Endothelial cell of umbilical vein (primary cell): ENCODE data around the gene CEACAM6. TPM values are rescaled to one million over a fixed set of nuclear protein-coding genes. Genes with fewer than 3 reads are reported as not detected.

Source experiments
- BruUV-seq: library from RNA; stranded (reverse); fragments of 400-500 nt; replicated peaks from 2 replicates; lab custom pipeline; 2021; lab: Mats Ljungman, UMichigan
- CTCF ChIA-PET: fragments of 300-600, 350-600 bp; sonication (Branson Sonifier 250); formaldehyde crosslinking; loops from one replicate; lab custom pipeline; 2021; ENCODE audit warnings: antibody characterized with exemption, inconsistent platforms; lab: Charles Lee
- POLR2A ChIA-PET: fragments of 300-600, 350-600 bp; sonication (Branson Sonifier 250); formaldehyde crosslinking; loops from one replicate; lab custom pipeline; 2021; ENCODE audit warnings: antibody characterized with exemption, inconsistent platforms; lab: Charles Lee
- DNase-seq: peaks from one replicate; pipeline ENCODE4 v3.0.0-alpha.2; 2011; ENCODE audit warnings: low read depth, low spot score
- FAIRE-seq: peaks from 2 replicates; lab custom pipeline; 2011; peaks lifted over from hg19 to GRCh38; lab: Jason Lieb, UNC
- H2AFZ ChIP-seq: 2 replicates; pipeline ENCODE4 v1.6.0; 2012; ENCODE audit warnings: low read depth, low read length, control low read depth, inconsistent platforms
- H3K27ac ChIP-seq: 2 replicates; pipeline ENCODE4 v1.5.1; 2011; ENCODE audit warnings: low read depth, mild to moderate bottlenecking, control low read depth, low read length, moderate library complexity; ENCODE audit not compliant: insufficient read depth
- H3K27me3 ChIP-seq, 2 experiments: 2 replicates each; pipeline versions ENCODE4 v1.6.0 to v1.6.1; 2011; ENCODE audit warnings: low read length in 2 of 2, mixed read lengths in 1 of 2; ENCODE audit not compliant: control insufficient read depth in 2 of 2, insufficient read depth in 2 of 2
- H3K36me3 ChIP-seq, 2 experiments: 2 replicates in 1 of 2; 3 replicates in 1 of 2; pipeline ENCODE4 v1.5.1; 2011; ENCODE audit warnings: low read length in 2 of 2, mild to moderate bottlenecking in 1 of 2, moderate library complexity in 1 of 2; ENCODE audit not compliant: control insufficient read depth in 2 of 2, insufficient read depth in 2 of 2; ENCODE audit errors: extremely low read depth in 1 of 2
- H3K4me1 ChIP-seq: 3 replicates; pipeline ENCODE4 v1.5.1; 2011; ENCODE audit warnings: mild to moderate bottlenecking, low read length; ENCODE audit not compliant: control insufficient read depth, insufficient read depth; ENCODE audit errors: extremely low read depth
- H3K4me2 ChIP-seq: 2 replicates; pipeline ENCODE4 v1.6.1; 2011; ENCODE audit warnings: low read length, control low read depth, mixed read lengths; ENCODE audit not compliant: insufficient read depth
- H3K4me3 ChIP-seq, 3 experiments: fragments of 200-600 bp in 1 of 3; sonication (generic), shearing (Covaris generic) in 1 of 3; replicated peaks in 1 of 3; 2 replicates each; pipeline ENCODE4 v1.5.1; 2011 to 2016; ENCODE audit warnings: control low read depth in 3 of 3, low read length in 3 of 3, mild to moderate bottlenecking in 2 of 3, inconsistent platforms in 1 of 3, low read depth in 1 of 3, moderate library complexity in 1 of 3; ENCODE audit not compliant: insufficient read depth in 1 of 3
- H3K79me2 ChIP-seq: 2 replicates; pipeline ENCODE4 v1.6.0; 2012; ENCODE audit warnings: low read length, inconsistent platforms; ENCODE audit not compliant: control insufficient read depth, insufficient read depth
- H3K9ac ChIP-seq: replicated peaks from 2 replicates; pipeline ENCODE3; 2011; ENCODE audit warnings: low read length, control low read depth; ENCODE audit not compliant: insufficient read depth; ENCODE audit errors: extremely low read depth
- H3K9me1 ChIP-seq: replicated peaks from 3 replicates; pipeline ENCODE4 v1.6.0; 2011; ENCODE audit warnings: mild to moderate bottlenecking, low read length; ENCODE audit not compliant: control insufficient read depth, insufficient read depth; ENCODE audit errors: extremely low read depth
- H3K9me3 ChIP-seq: replicated peaks from 2 replicates; pipeline ENCODE4 v1.5.1; 2012; ENCODE audit warnings: low read length, inconsistent platforms; ENCODE audit not compliant: control insufficient read depth, insufficient read depth
- H4K20me1 ChIP-seq: replicated peaks from 2 replicates; pipeline ENCODE3; 2011; ENCODE audit warnings: mild to moderate bottlenecking, low read length; ENCODE audit not compliant: control insufficient read depth, insufficient read depth; ENCODE audit errors: extremely low read depth
- CTCF ChIP-seq, 2 donors: IDR thresholded peaks; 1 replicate in 1 of 2; 2 replicates in 1 of 2; pipeline ENCODE4 v1.5.1; 2011; ENCODE audit warnings: low read length in 2 of 2, mild to moderate bottlenecking in 2 of 2, moderate library complexity in 2 of 2, control low read depth in 1 of 2, inconsistent platforms in 1 of 2, low read depth in 1 of 2; ENCODE audit not compliant: insufficient read depth in 1 of 2; ENCODE audit errors: extremely low read depth in 1 of 2
- EZH2 ChIP-seq: IDR thresholded peaks from 2 replicates; pipeline ENCODE4 v1.6.1; 2012; ENCODE audit warnings: borderline replicate concordance, low read depth, mild to moderate bottlenecking, moderate library complexity, low read length, inconsistent platforms; ENCODE audit not compliant: severe bottlenecking
- FOS ChIP-seq: IDR thresholded peaks from 2 replicates; pipeline ENCODE4 v1.6.1; 2011; ENCODE audit warnings: mild to moderate bottlenecking, low read length, moderate library complexity, borderline replicate concordance; ENCODE audit not compliant: insufficient read depth
- GATA2 ChIP-seq: IDR thresholded peaks from 2 replicates; pipeline ENCODE4 v1.7.0; 2011; ENCODE audit warnings: low read depth, mild to moderate bottlenecking, moderate library complexity, mixed read lengths, low read length; ENCODE audit not compliant: insufficient read length, insufficient read depth
- JUN ChIP-seq: IDR thresholded peaks from 2 replicates; pipeline ENCODE4 v1.6.1; 2011; ENCODE audit warnings: borderline replicate concordance, low read depth; ENCODE audit not compliant: insufficient read length, insufficient read depth
- MAX ChIP-seq: IDR thresholded peaks from 2 replicates; pipeline ENCODE4 v1.6.1; 2011; ENCODE audit not compliant: insufficient read depth, insufficient read length
- MYC ChIP-seq: IDR thresholded peaks from one replicate; pipeline ENCODE4 v1.6.1; 2011; ENCODE audit warnings: mild to moderate bottlenecking, low read depth, low read length
- POLR2A ChIP-seq: IDR thresholded peaks from 2 replicates; pipeline ENCODE4 v1.6.1; 2012; ENCODE audit warnings: low read depth, mild to moderate bottlenecking, control low read depth, low read length
- POLR2AphosphoS5 ChIP-seq: IDR thresholded peaks from 2 replicates; pipeline ENCODE4 v1.6.1; 2012; ENCODE audit warnings: low read depth, mild to moderate bottlenecking, control low read depth, low read length, moderate library complexity; ENCODE audit not compliant: insufficient read depth
- dilution Hi-C: fragments of 300-500 bp; cut with MboI; formaldehyde crosslinking; loops from one replicate; pipeline ENCODE4 v1.15.0; 2019; ENCODE audit warnings: low sequenced_read_pairs; ENCODE audit not compliant: extremely low pct_ligation_motif_present
- intact Hi-C: fragments of 100-400 bp; cut with micrococcal nuclease; formaldehyde crosslinking; loops from one replicate; pipeline ENCODE4 v1.10.0; 2022
- polyA plus RNA-seq, 4 experiments: library from polyadenylated mRNA; depleted of rRNA in 3 of 4; stranded (reverse) in 3 of 4; unstranded in 1 of 4; fragments of >200 nt; gene quantifications; 2 replicates each; pipeline versions ENCODE4 v1.2.1 to v1.2.3, GENCODE V29; 2011 to 2012; ENCODE audit warnings: missing spikeins in 1 of 4
- total RNA-seq: library from RNA; stranded (reverse); gene quantifications from 2 replicates; pipeline ENCODE4 v1.2.3, GENCODE V29; 2021

The CEACAM6 gene
- total and polyA plus RNA-seq, 2 donors (not counting 3 experiments of a cell fraction or from before 2014, with no cell fraction given) = not detected

GRCh38 chr19:41784743-41785142 lies 29.4 kb downstream of the CEACAM6 start:
- Histone ChIP-seq H3K4me1 (no peaks in the 10 kb centered on the region), H3K9me1 (no peaks in the 10 kb centered on the region), H3K9ac (no peak overlapping the region), H4K20me1 (no peaks in the 10 kb centered on the region), H3K9me3 (no peaks in the 10 kb centered on the region), H3K4me2 (no peak overlapping the region), H3K4me3 (no peak overlapping the region), H3K36me3 (no peaks in the 10 kb centered on the region), H3K27me3 (peaks cover 2 to 3% of the 10 kb centered on the region in 2 experiments), H3K27ac (no peak overlapping the region), H2AFZ (no peak overlapping the region), H3K79me2 (no peaks in the 10 kb centered on the region)
- BruUV-seq = no TSS peak
- dilution Hi-C loops (no loop called here), intact Hi-C loops (loop anchor here (1.0 kb wide), 1 partner anchor 31 kb away; no protein-coding TSS in a partner anchor)
- CTCF ChIA-PET = interaction anchor here (0.8 to 4.9 kb wide), 4 partner anchors 9 to 32 kb away, joined by 3 to 43 read pairs (median 14); partner anchors contain the start of gene CEACAM3
- FAIRE-seq (no peak), DNase-seq (no peak)
- TF ChIP-seq MAX (no peak), JUN (no peak), GATA2 (no peak), EZH2 (no peak), POLR2AphosphoS5 (no peak), FOS (no peak), CTCF (IDR thresholded peaks at IDR 0.05; ENCODE audit: extremely low read depth in 1 of 2, insufficient read depth in 1 of 2, low read depth in 1 of 2, low read length in 2 of 2) (no peak), POLR2A (no peak), MYC (no peak)
- POLR2A ChIA-PET = no interaction called here
